Measurements from ENCODE around the gene NTN3. TPM values are rescaled to one million over a fixed set of nuclear protein-coding genes. Genes with fewer than 3 reads are reported as not detected.

The NTN3 gene
- under 1 TPM in 3 of 6 donors, not detected in 3; 0.09 to 0.22 (median 0.20) TPM for total RNA-seq
- polyA plus RNA-seq, result under 1 TPM; 0.07 to 0.08 TPM

GRCh38 chr16:2471016-2471652, at the start of gene NTN3:
Gene NTN3, plus strand, starts transcription at chr16:2471297. Its CDS starts 405 bp downstream, at chr16:2471702.
- DNase-seq (peak in 1 of 6 donors; percentile 82), ATAC-seq (no peak), FAIRE-seq (no peak)
- Histone ChIP-seq H3K27ac (no peak within 1 kb of the TSS), H3K9me3 (no peaks in the 10 kb centered on the region), H3K4me1 (peaks cover 0 to 27% (median 5%) of the 10 kb centered on the region in 3 donors), H3K27me3 (peaks cover 0 to 5% (median 0%) of the 10 kb centered on the region in 4 donors), H3K36me3 (no peaks in the 10 kb centered on the region), H3K4me3 (peak within 1 kb of the TSS in 1 of 4 donors; percentile 26)
- TF ChIP-seq CTCF (IDR thresholded peaks at IDR 0.05), result no peak
- intact Hi-C loops (cut with DNase I), result no loop called here
- WGBS, 2 donors, result 1 to 2% methylated on average over 43 to 59 of the region's 59 CpGs

GRCh38 chr16:2422123-2422867, 48.8 kb upstream of the NTN3 start:
- Histone ChIP-seq H3K4me3 (no peak overlapping the region), H3K9me3 (no peaks in the 10 kb centered on the region), H3K27me3 (no peaks in the 10 kb centered on the region), H3K27ac (no peak overlapping the region), H3K4me1 (no peaks in the 10 kb centered on the region), H3K36me3 (no peaks in the 10 kb centered on the region)
- DNase-seq (peak in 1 of 6 donors; percentile 28), ATAC-seq (no peak), FAIRE-seq (no peak)
- intact Hi-C loops (cut with DNase I), result loop anchor here in 2 of 3 donors (10.0 kb wide), 1 partner anchor 77 kb away; the partner anchor contains the start of gene ABCA3 (in 2 of the 2)
- no peak for TF ChIP-seq CTCF (IDR thresholded peaks at IDR 0.05)
- 88 to 95% methylated on average over 7 of the region's 7 CpGs for WGBS, 2 donors

- FAIRE-seq (no peak), ATAC-seq (no peak), DNase-seq (peak in 2 of 6 donors; percentile 52 to 67)
- Histone ChIP-seq H3K27ac (no peak overlapping the region), H3K27me3 (no peaks in the 10 kb centered on the region), H3K4me3 (no peak overlapping the region), H3K9me3 (no peaks in the 10 kb centered on the region), H3K36me3 (no peaks in the 10 kb centered on the region), H3K4me1 (no peaks in the 10 kb centered on the region)
- TF ChIP-seq CTCF (IDR thresholded peaks at IDR 0.05), result no peak
- 89% methylated on average over 25 of the region's 25 CpGs for WGBS, 2 donors
- intact Hi-C loops (cut with DNase I), result loop anchor here in 2 of 3 donors (10.0 kb wide), 1 partner anchor 80 kb away; the partner anchor contains the start of gene ABCA3 (in 2 of the 2)
These were observed 46.8 kb upstream of the NTN3 start for GRCh38 chr16:2424061-2425007.

- peaks cover 0 to 4% (median 2%) of the 10 kb centered on the region in 3 donors for H3K4me1 ChIP-seq
- no peak for TF ChIP-seq CTCF (IDR thresholded peaks at IDR 0.05)
- intact Hi-C loops (cut with DNase I), result loop anchor here in 2 of 3 donors (10.0 kb wide), 1 partner anchor 80 kb away; the partner anchor contains the start of gene ABCA3 (in 2 of the 2)
- H3K4me3 ChIP-seq, result no peak overlapping the region
- WGBS, 2 donors, result 84 to 90% methylated on average over 9 of the region's 9 CpGs
- no peaks in the 10 kb centered on the region for H3K27me3 ChIP-seq
- ATAC-seq (no peak), DNase-seq (no peak), FAIRE-seq (no peak)
- H3K36me3 ChIP-seq, result no peaks in the 10 kb centered on the region
- H3K27ac ChIP-seq, result no peak overlapping the region
- no peaks in the 10 kb centered on the region for H3K9me3 ChIP-seq
These were observed 46.0 kb upstream of the NTN3 start for GRCh38 chr16:2425008-2425518.

Data from pancreas (tissue), 10 donors.